ENCODE data around the gene EEPD1.

- TF ChIP-seq NFRKB (IDR thresholded peaks at IDR 0.05) (no peak), BHLHE40 (IDR thresholded peaks at IDR 0.05; ENCODE audit: borderline replicate concordance) (no peak), FOXK2 (IDR thresholded peaks at IDR 0.05) (no peak), FOXM1 (IDR thresholded peaks at IDR 0.05; ENCODE audit: borderline replicate concordance) (no peak)
Measured at GRCh38 chr7:36192877-36193276, 39.8 kb downstream of the EEPD1 start.

All from HEK293T (cell line).